GM12878 (cell line): ENCODE measurements around the gene SPPL3. TPM values are rescaled to one million over a fixed set of nuclear protein-coding genes. Genes with fewer than 3 reads are reported as not detected.

Experiments
- ATAC-seq: fragments of 200-7000 bp; cut with Tn5 transposase; 3 replicates; pipeline ENCODE4 v1.9.1; 2020; ENCODE audit warnings: mild to moderate bottlenecking, moderate library complexity
- BruUV-seq: library from RNA; stranded (reverse); fragments of 400-500 nt; replicated peaks from 2 replicates; lab custom pipeline; 2021; lab: Mats Ljungman, UMichigan
- CTCF ChIA-PET: fragments of 300-600 bp; sonication (Branson Sonifier 250); formaldehyde crosslinking; extraction: SDS; loops from one replicate; lab custom pipeline; 2021; ENCODE audit warnings: inconsistent platforms; lab: Yijun Ruan, JAX
- POLR2A ChIA-PET: fragments of 350-600 bp; formaldehyde crosslinking; extraction: SDS; loops from one replicate; lab custom pipeline; 2021; ENCODE audit warnings: inconsistent platforms; lab: Charles Lee
- RAD21 ChIA-PET: fragments of 300-600 bp; sonication (Branson Sonifier 250); formaldehyde crosslinking; loops from one replicate; lab custom pipeline; 2023; ENCODE audit warnings: antibody characterized with exemption; ENCODE audit not compliant: unreplicated experiment; lab: Charles Lee
- SMC1A ChIA-PET: fragments of 300-600 bp; sonication (Branson Sonifier 250); formaldehyde crosslinking; loops from one replicate; lab custom pipeline; 2023; ENCODE audit not compliant: unreplicated experiment, uncharacterized antibody; lab: Charles Lee
- DNase-seq: peaks from one replicate; pipeline ENCODE4 v3.0.0-alpha.2; 2011; ENCODE audit warnings: low read depth, low spot score
- FAIRE-seq: peaks from 3 replicates; lab custom pipeline; 2011; peaks lifted over from hg19 to GRCh38; lab: Jason Lieb, UNC
- H2AFZ ChIP-seq: 2 replicates; pipeline ENCODE4 v1.6.0; 2011; ENCODE audit warnings: low read depth, low read length, control low read depth; ENCODE audit not compliant: control insufficient read depth
- H3K27ac ChIP-seq: 2 replicates; pipeline ENCODE4 v1.5.1; 2011; ENCODE audit warnings: control low read depth; ENCODE audit not compliant: control insufficient read depth, insufficient read depth
- H3K27me3 ChIP-seq, 2 experiments: replicated peaks in 1 of 2; 2 replicates each; pipeline versions ENCODE4 v1.6.0 to v1.6.1; 2011; ENCODE audit warnings: low read length in 1 of 2; ENCODE audit not compliant: control insufficient read depth in 2 of 2, insufficient read depth in 2 of 2
- H3K36me3 ChIP-seq, 2 experiments: 2 replicates each; pipeline ENCODE4 v1.5.1; 2011; ENCODE audit warnings: low read length in 1 of 2; ENCODE audit not compliant: control insufficient read depth in 2 of 2, insufficient read depth in 2 of 2
- H3K4me1 ChIP-seq: 2 replicates; pipeline ENCODE4 v1.6.1; 2011; ENCODE audit warnings: mild to moderate bottlenecking, low read length, moderate library complexity, mixed read lengths; ENCODE audit not compliant: control insufficient read depth, insufficient read depth
- H3K4me2 ChIP-seq: 2 replicates; pipeline ENCODE4 v1.6.0; 2011; ENCODE audit warnings: control low read depth; ENCODE audit not compliant: control insufficient read depth, insufficient read depth
- H3K4me3 ChIP-seq: fragments of 200-600 bp; sonication (generic); 2 replicates; pipeline ENCODE4 v1.5.1; 2016
- H3K79me2 ChIP-seq: 2 replicates; pipeline ENCODE4 v1.6.0; 2011; ENCODE audit warnings: low read length; ENCODE audit not compliant: control insufficient read depth, insufficient read depth
- H3K9ac ChIP-seq: 2 replicates; pipeline ENCODE4 v1.8.0; 2011; ENCODE audit warnings: low read length, control low read depth, mixed read lengths; ENCODE audit not compliant: control insufficient read depth, insufficient read depth
- H3K9me3 ChIP-seq: replicated peaks from 3 replicates; pipeline ENCODE4 v1.5.1; 2011; ENCODE audit warnings: mild to moderate bottlenecking, low read length; ENCODE audit not compliant: control insufficient read depth, insufficient read depth
- H4K20me1 ChIP-seq: 2 replicates; pipeline ENCODE4 v1.6.0; 2011; ENCODE audit not compliant: control insufficient read depth, insufficient read depth
- BHLHE40 ChIP-seq, 2 experiments: fragments of 450-650 bp in 1 of 2; IDR thresholded peaks; 2 replicates each; pipeline ENCODE4 v1.6.1; 2011 to 2017; ENCODE audit warnings: low read depth in 2 of 2, borderline replicate concordance in 1 of 2, improper control_type of control experiment in 1 of 2, low read length in 1 of 2, mild to moderate bottlenecking in 1 of 2
- CREB1 ChIP-seq: IDR thresholded peaks from 2 replicates; pipeline ENCODE4 v1.6.1; 2012; ENCODE audit warnings: low read depth, mild to moderate bottlenecking, inconsistent platforms
- DPF2 ChIP-seq: fragments of 450-650 bp; IDR thresholded peaks from 2 replicates; pipeline ENCODE4 v1.6.1; 2017; ENCODE audit warnings: mild to moderate bottlenecking
- EGR1 ChIP-seq, 2 experiments: IDR thresholded peaks; 1 replicate in 1 of 2; 2 replicates in 1 of 2; pipeline ENCODE4 v1.6.1; 2011 to 2012; ENCODE audit warnings: low read depth in 2 of 2, low read length in 2 of 2, borderline replicate concordance in 1 of 2, mild to moderate bottlenecking in 1 of 2, moderate library complexity in 1 of 2
- ETV6 ChIP-seq, 2 experiments: fragments of 450-650 bp in 1 of 2; IDR thresholded peaks in 1 of 2; conservative IDR thresholded peaks in 1 of 2; 2 replicates each; pipeline ENCODE4 v1.6.1; 2014; ENCODE audit warnings: antibody characterized with exemption in 1 of 2, borderline replicate concordance in 1 of 2, low read depth in 1 of 2, mild to moderate bottlenecking in 1 of 2, moderate library complexity in 1 of 2
- KAT2A ChIP-seq: conservative IDR thresholded peaks from 2 replicates; pipeline ENCODE4 v1.6.1; 2011; ENCODE audit warnings: low read depth, low read length; ENCODE audit not compliant: control insufficient read depth
- NFIC ChIP-seq: IDR thresholded peaks from 2 replicates; pipeline ENCODE4 v1.6.1; 2012; ENCODE audit warnings: low read depth, mild to moderate bottlenecking, inconsistent platforms, low read length, moderate library complexity
- RAD51 ChIP-seq: fragments of 450-650 bp; IDR thresholded peaks from 2 replicates; pipeline ENCODE4 v1.6.1; 2016; ENCODE audit warnings: moderate library complexity, mild to moderate bottlenecking, inconsistent platforms
- RBBP5 ChIP-seq: fragments of 200-600 bp; sonication (generic); conservative IDR thresholded peaks from 2 replicates; pipeline ENCODE4 v1.6.1; 2016
- RUNX3 ChIP-seq: IDR thresholded peaks from 2 replicates; pipeline ENCODE4 v1.6.1; 2012; ENCODE audit warnings: low read length, inconsistent platforms
- SMARCA5 ChIP-seq: fragments of 450-650 bp; IDR thresholded peaks from 2 replicates; pipeline ENCODE4 v1.6.1; 2017; ENCODE audit warnings: mild to moderate bottlenecking
- ZNF384 ChIP-seq: IDR thresholded peaks from 2 replicates; pipeline ENCODE4 v1.6.1; 2012; ENCODE audit warnings: low read depth, mild to moderate bottlenecking, low read length, improper control_type of control experiment, borderline replicate concordance
- WGBS: methylation state at CpG from one replicate; pipeline ENCODE4 v1.1.6; 2016; ENCODE audit warnings: low lambda C conversion rate; ENCODE audit not compliant: insufficient replicate concordance, insufficient coverage; ENCODE audit errors: missing lambda C conversion rate; 5-methylcytosine and 5-hydroxymethylcytosine counted together
- in situ Hi-C: fragments of 300-500 bp; cut with MboI; formaldehyde crosslinking; loops from 9 replicates; pipeline ENCODE4 v1.14.3; 2018; ENCODE audit warnings: mixed read lengths
- intact Hi-C: fragments of 100-400 bp; cut with micrococcal nuclease; formaldehyde crosslinking; loops from one replicate; pipeline ENCODE4 v1.14.2; 2022; ENCODE audit not compliant: unreplicated experiment
- polyA plus RNA-seq, 11 experiments: library from polyadenylated mRNA; depleted of rRNA in 4 of 11; unstranded in 6 of 11; stranded (reverse) in 5 of 11; fragments of >200 nt; fragmentation: Nextera tagmentation in 4 of 11; fragmentation: Illumina TruSeq in 1 of 11; extraction: Ambion mirVana in 4 of 11; extraction: Trizol in 1 of 11; gene quantifications; 1 replicate in 1 of 11; 2 replicates in 10 of 11; pipeline versions ENCODE4 v1.2.1 to v1.2.3, GENCODE V29; 2011 to 2016; ENCODE audit warnings: inconsistent platforms in 2 of 11, missing spikeins in 2 of 11, low read depth in 1 of 11
- total RNA-seq, 4 experiments: library from RNA; depleted of rRNA in 3 of 4; stranded (reverse); fragments of >200 nt in 3 of 4; fragmentation: Illumina TruSeq in 1 of 4; extraction: Trizol in 1 of 4; gene quantifications; 2 replicates each; pipeline versions ENCODE4 v1.2.1 to v1.2.3, GENCODE V29; 2013 to 2021
- TF ChIP-seq, protein P1 (sequence below): fragments of 450-650 bp; IDR thresholded peaks from 2 replicates; pipeline ENCODE4 v1.6.1; 2017; ENCODE audit warnings: mild to moderate bottlenecking
- TF ChIP-seq, protein P2 (sequence below): fragments of 450-650 bp; IDR thresholded peaks from 2 replicates; pipeline ENCODE4 v1.6.1; 2017; ENCODE audit warnings: low read depth, mild to moderate bottlenecking, moderate library complexity
- TF ChIP-seq, protein P3 (sequence below): fragments of 450-650 bp; IDR thresholded peaks from 2 replicates; pipeline ENCODE4 v1.6.1; 2016; ENCODE audit warnings: mild to moderate bottlenecking, moderate library complexity, borderline replicate concordance

Gene SPPL3
- total and polyA plus RNA-seq, 10 of the 15 experiments (the other 5 are each of a cell fraction or from before 2014, with no cell fraction given): 4.3 to 45.5 (median 11.7) TPM

DNA sequence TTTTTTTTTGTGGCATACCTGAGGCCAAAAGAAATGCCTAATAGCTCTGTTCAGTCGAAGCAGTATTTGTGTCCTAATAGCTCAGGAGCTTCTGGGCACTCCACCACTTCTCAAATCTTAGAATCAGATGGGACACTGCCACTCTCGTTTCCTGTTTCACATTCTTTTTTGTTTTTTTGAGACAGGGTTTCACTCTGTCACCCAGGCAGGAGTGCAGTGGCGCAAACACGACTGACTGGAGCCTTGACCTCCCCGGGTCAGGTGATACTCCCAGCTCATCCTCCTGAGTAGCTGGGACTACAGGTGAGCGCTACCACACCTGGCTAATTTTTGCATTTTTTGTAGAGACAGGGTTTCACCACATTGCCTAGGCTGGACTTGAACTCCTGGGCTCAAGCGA lies 52.7 kb downstream of the SPPL3 start:
- Histone ChIP-seq H2AFZ (no peak overlapping the region), H3K27ac (peak overlapping the region; percentile 34), H3K4me3 (peak overlapping the region; percentile 20; the same call in 1 of the 2 replicates), H3K4me1 (peaks cover 67% of the 10 kb centered on the region), H3K4me2 (peak overlapping the region; percentile 57), H4K20me1 (no peaks in the 10 kb centered on the region), H3K9ac (no peak overlapping the region), H3K9me3 (no peaks in the 10 kb centered on the region), H3K79me2 (peaks cover 58% of the 10 kb centered on the region), H3K36me3 (no peaks in the 10 kb centered on the region), H3K27me3 (no peaks in the 10 kb centered on the region)
- POLR2A ChIA-PET: interaction anchor here (0.6 to 7.0 kb wide), 6 partner anchors 11 to 60 kb away, joined by 3 to 71 read pairs (median 3); no protein-coding TSS in a partner anchor
- FAIRE-seq (peak; percentile 64), ATAC-seq (peak; percentile 76), DNase-seq (no peak)
- CTCF ChIA-PET: interaction anchor here (0.7 to 4.1 kb wide), 9 partner anchors 13 to 208 kb away, joined by 3 to 27 read pairs (median 4); no protein-coding TSS in a partner anchor
- RAD21 ChIA-PET: interaction anchor here (0.9 to 8.4 kb wide), 7 partner anchors 11 to 166 kb away, joined by 3 to 81 read pairs (median 5); no protein-coding TSS in a partner anchor
- in situ Hi-C loops (no loop called here), intact Hi-C loops (loop anchor here (5.0 kb wide), 3 partner anchors 51 to 269 kb away; partner anchors contain the start of genes MLEC, POP5 and SPPL3)
- SMC1A ChIA-PET: interaction anchor here (0.8 to 10.4 kb wide), 10 partner anchors 12 to 120 kb away, joined by 3 to 131 read pairs (median 5); no protein-coding TSS in a partner anchor
- WGBS: 30% methylated on average over 7 of the region's 7 CpGs
- BruUV-seq: no TSS peak
- TF ChIP-seq RBBP5 (no peak), BHLHE40 (IDR thresholded peaks at IDR 0.05; ENCODE audit: borderline replicate concordance in 1 of 2, low read depth in 2 of 2, low read length in 1 of 2) (peak in 1 of 2 experiments; percentile 36; a peak in 1 of 4 replicates), RUNX3 (peak; percentile 39; the same call in 1 of the 2 replicates), EGR1 (IDR thresholded peaks at IDR 0.05; ENCODE audit: borderline replicate concordance in 1 of 2, low read depth in 2 of 2, low read length in 2 of 2) (no peak), ETV6 (conservative IDR thresholded peaks at IDR 0.05 in 1 of 2, IDR thresholded peaks at IDR 0.05 in 1 of 2; ENCODE audit: borderline replicate concordance in 1 of 2, low read depth in 1 of 2) (peak in 1 of 2 experiments; percentile 90; a peak in 2 of 4 replicates), CREB1 (peak; percentile 46; the same call in 1 of the 2 replicates), ZNF384 (peak; percentile 51; the same call in 1 of the 2 replicates), NFIC (0 out of 2 replicates have a peak, but pooled peaks have one; percentile 17), DPF2 (peak; percentile 60; the same call in 1 of the 2 replicates), SMARCA5 (0 out of 2 replicates have a peak, but pooled peaks have one; percentile 40), RAD51 (peak; percentile 42; the same call in 1 of the 2 replicates), KAT2A (no peak)
- TF ChIP-seq, protein P1, sequence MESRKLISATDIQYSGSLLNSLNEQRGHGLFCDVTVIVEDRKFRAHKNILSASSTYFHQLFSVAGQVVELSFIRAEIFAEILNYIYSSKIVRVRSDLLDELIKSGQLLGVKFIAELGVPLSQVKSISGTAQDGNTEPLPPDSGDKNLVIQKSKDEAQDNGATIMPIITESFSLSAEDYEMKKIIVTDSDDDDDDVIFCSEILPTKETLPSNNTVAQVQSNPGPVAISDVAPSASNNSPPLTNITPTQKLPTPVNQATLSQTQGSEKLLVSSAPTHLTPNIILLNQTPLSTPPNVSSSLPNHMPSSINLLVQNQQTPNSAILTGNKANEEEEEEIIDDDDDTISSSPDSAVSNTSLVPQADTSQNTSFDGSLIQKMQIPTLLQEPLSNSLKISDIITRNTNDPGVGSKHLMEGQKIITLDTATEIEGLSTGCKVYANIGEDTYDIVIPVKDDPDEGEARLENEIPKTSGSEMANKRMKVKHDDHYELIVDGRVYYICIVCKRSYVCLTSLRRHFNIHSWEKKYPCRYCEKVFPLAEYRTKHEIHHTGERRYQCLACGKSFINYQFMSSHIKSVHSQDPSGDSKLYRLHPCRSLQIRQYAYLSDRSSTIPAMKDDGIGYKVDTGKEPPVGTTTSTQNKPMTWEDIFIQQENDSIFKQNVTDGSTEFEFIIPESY: peak; percentile 55; the same call in 1 of the 2 replicates
- TF ChIP-seq, protein P2, sequence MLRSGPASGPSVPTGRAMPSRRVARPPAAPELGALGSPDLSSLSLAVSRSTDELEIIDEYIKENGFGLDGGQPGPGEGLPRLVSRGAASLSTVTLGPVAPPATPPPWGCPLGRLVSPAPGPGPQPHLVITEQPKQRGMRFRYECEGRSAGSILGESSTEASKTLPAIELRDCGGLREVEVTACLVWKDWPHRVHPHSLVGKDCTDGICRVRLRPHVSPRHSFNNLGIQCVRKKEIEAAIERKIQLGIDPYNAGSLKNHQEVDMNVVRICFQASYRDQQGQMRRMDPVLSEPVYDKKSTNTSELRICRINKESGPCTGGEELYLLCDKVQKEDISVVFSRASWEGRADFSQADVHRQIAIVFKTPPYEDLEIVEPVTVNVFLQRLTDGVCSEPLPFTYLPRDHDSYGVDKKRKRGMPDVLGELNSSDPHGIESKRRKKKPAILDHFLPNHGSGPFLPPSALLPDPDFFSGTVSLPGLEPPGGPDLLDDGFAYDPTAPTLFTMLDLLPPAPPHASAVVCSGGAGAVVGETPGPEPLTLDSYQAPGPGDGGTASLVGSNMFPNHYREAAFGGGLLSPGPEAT: 0 out of 2 replicates have a peak, but pooled peaks have one; percentile 47
- TF ChIP-seq, protein P3, sequence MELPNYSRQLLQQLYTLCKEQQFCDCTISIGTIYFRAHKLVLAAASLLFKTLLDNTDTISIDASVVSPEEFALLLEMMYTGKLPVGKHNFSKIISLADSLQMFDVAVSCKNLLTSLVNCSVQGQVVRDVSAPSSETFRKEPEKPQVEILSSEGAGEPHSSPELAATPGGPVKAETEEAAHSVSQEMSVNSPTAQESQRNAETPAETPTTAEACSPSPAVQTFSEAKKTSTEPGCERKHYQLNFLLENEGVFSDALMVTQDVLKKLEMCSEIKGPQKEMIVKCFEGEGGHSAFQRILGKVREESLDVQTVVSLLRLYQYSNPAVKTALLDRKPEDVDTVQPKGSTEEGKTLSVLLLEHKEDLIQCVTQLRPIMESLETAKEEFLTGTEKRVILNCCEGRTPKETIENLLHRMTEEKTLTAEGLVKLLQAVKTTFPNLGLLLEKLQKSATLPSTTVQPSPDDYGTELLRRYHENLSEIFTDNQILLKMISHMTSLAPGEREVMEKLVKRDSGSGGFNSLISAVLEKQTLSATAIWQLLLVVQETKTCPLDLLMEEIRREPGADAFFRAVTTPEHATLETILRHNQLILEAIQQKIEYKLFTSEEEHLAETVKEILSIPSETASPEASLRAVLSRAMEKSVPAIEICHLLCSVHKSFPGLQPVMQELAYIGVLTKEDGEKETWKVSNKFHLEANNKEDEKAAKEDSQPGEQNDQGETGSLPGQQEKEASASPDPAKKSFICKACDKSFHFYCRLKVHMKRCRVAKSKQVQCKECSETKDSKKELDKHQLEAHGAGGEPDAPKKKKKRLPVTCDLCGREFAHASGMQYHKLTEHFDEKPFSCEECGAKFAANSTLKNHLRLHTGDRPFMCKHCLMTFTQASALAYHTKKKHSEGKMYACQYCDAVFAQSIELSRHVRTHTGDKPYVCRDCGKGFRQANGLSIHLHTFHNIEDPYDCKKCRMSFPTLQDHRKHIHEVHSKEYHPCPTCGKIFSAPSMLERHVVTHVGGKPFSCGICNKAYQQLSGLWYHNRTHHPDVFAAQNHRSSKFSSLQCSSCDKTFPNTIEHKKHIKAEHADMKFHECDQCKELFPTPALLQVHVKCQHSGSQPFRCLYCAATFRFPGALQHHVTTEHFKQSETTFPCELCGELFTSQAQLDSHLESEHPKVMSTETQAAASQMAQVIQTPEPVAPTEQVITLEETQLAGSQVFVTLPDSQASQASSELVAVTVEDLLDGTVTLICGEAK: no peak
